GM11168 (cell line): ENCODE results near the gene TIAL1.
"Not testable (repeated sequence)": the region's sequence is repeated elsewhere in the genome, so short reads cannot be mapped to it uniquely, and the experiment has no call there.

Experiments
- in situ Hi-C: fragments of 300-500 bp; cut with MboI; formaldehyde crosslinking; loops from one replicate; pipeline ENCODE4 v1.12.0; 2022; ENCODE audit warnings: low sequenced_read_pairs; ENCODE audit not compliant: unreplicated experiment

TIAL1 gene

GRCh38 chr10:119535305-119535704, 61.5 kb downstream of the TIAL1 start:
- in situ Hi-C loops, result no loop called here

DNA sequence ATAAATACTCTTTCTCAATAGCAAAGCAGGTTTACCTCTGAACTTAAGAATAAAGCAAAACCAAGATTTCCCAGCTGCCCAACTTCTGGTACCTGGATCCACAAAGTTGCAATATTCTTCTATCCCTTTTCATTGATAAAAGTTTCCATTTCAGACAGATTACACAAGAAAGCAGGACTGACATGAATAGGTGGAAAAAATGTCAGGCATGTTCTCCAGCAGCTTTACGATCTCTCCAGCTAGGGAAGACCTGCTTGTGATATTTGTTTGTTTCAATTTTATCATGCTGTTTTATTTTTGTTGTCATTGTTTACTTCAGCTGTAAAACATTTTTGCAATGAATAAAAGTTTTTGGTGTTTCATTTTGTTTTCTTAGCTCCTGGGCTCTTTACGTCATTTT, 63.3 kb downstream of the TIAL1 start:
- in situ Hi-C loops, result no loop called here

DNA sequence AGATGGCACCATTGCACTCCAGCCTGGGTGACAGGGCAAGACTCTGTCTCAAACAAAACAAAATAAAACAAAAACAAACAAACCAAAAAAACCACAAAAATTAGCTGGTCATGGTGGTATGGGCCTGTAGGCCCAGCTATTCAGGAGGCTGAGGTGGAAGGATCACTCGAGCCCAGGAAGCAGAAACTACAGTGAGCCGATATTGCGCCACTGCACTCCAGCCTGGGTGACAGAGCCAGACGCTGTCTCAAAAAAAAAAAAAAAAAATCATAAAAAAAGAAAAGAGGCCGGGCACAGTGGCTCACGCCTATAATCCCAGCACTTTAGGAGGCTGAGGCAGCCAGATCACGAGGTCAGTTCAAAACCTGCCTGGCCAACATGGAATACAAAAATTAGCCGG, 64.0 kb downstream of the TIAL1 start:
- in situ Hi-C loops, result not testable (repeated sequence)

- in situ Hi-C loops, result not testable (repeated sequence)
These were observed 64.5 kb downstream of the TIAL1 start for GRCh38 chr10:119532251-119532650.

DNA sequence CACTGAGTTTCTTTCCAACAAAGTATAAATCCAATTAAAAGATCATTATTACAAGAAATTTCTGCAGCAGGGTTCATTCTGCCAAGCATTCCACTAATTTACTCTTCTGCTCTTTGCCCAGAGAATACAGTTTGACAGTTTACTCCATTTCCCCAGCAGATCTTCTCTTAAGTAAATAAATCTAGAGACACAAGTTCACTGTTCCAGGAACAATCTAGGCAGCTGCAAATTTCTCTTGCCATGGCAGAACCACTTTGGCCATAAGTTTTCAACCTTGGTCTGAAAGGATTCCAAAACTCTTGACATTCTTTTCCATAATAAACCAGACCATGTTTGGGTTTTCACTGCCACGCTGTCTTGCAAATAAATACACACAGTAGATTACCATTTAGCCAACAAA, 65.7 kb downstream of the TIAL1 start:
- in situ Hi-C loops, result no loop called here

- in situ Hi-C loops, result not testable (repeated sequence)
These were observed 68.0 kb downstream of the TIAL1 start for GRCh38 chr10:119528663-119529237.

DNA sequence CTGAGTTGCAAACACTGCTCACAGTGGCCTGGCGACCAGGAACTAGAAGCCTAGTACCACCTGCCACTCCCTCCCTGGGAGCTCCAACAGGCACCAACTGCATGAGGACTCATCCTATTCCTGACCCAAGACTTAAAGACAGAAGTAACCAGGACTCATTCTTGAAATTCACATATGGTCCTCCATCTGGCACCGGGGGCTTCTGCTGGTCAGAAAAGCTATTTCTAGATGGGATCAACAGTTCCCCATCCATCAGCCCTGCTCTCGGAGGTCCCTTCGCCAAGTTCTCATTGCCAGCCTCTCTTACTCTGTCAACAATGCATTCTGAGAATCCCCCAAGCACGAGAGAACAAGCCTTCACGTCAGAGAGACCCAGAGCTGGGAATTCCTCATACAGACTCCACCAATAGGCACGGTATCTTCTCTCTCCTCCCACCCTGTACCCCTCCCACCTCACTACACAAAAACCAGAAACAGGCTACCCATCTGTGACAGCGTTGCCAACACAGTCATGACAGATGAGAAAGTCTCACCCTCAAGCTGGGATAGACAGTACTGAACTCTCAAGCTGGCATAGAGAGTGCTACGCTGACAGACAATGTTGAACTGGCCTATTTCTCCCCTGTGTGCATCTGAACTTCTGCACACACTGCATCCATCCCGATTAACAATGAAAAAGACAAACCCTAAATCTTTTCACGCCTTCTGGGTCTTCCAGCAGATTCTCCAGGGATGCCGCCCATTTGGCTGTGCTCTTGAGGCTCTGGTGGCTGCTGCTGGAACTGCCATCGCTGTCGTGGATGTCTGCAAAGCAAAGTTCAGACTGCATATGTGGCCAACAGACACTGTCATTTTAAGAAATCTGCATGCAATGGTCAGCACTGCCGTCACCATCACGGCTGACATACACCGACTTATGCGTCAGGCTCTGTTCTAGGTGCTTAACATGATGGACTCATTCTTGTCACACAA, 69.9 kb downstream of the TIAL1 start:
- in situ Hi-C loops, result no loop called here

DNA sequence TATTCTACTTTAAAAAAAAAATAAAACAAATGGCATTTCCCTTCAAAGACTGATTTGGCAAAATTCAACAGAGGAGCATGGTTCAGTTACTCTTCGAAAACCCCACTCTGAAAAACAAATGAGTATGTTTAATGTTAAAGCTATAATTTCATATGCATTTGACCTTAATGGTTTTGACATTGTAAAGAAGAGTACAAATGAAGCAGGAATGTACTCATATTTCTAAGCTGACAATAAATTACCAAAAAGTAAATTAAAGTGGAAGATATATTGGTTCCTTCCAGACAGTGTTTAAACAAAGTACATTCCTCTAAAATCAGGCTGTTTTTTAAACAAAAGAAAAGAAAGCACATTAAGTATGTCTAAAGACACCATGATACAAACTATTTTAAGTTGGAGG, 70.6 kb downstream of the TIAL1 start:
- in situ Hi-C loops, result no loop called here

DNA sequence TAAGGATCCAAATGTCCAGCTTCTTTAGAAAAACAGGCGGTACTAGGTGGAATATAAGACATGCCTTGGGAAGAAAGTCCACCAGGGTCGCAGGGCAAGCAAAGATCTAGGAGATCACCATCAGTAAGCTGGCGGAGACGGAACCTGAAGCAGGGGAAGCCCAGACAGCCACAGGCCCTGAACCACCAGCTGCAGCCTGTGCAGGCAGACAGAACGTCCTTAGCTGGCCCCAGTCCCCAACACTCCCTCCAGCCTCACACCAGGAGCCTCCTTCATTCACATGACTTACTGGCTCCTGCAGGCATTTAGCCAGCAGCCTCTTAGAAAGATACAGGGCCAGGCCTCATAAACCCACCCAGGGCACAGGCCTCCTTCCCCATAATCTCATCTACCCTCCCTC, 71.6 kb downstream of the TIAL1 start:
- in situ Hi-C loops, result no loop called here

GRCh38 chr10:119524720-119525070, 72.1 kb downstream of the TIAL1 start:
- in situ Hi-C loops, result no loop called here

GRCh38 chr10:119523895-119524719, 72.7 kb downstream of the TIAL1 start:
- in situ Hi-C loops, result no loop called here
